HEK293T (cell line): Measurements from ENCODE around the gene CDK8.

Experiments
- CTCF ChIA-PET: fragments of 350-600 bp; formaldehyde crosslinking; extraction: SDS; loops from one replicate; lab custom pipeline; 2021; ENCODE audit warnings: antibody characterized with exemption, inconsistent platforms; lab: Yijun Ruan, JAX
- POLR2A ChIA-PET: fragments of 350-600 bp; formaldehyde crosslinking; extraction: SDS; loops from one replicate; lab custom pipeline; 2020; ENCODE audit warnings: antibody characterized with exemption, inconsistent platforms; lab: Yijun Ruan, JAX
- DNase-seq: peaks from one replicate; pipeline ENCODE4 v3.0.0; 2012; ENCODE audit warnings: mixed read lengths; ENCODE audit errors: extremely low spot score
- ARNT ChIP-seq: fragments of 450-650 bp; IDR thresholded peaks from 2 replicates; pipeline ENCODE4 v1.6.1; 2017; ENCODE audit warnings: mild to moderate bottlenecking
- BHLHE40 ChIP-seq: fragments of 450-650 bp; IDR thresholded peaks from 2 replicates; pipeline ENCODE4 v1.6.1; 2016; ENCODE audit warnings: mild to moderate bottlenecking, moderate library complexity, borderline replicate concordance
- CTBP1 ChIP-seq: fragments of 450-650 bp; IDR thresholded peaks from 2 replicates; pipeline ENCODE4 v1.6.1; 2016; ENCODE audit warnings: borderline replicate concordance
- ELF4 ChIP-seq: fragments of 450-650 bp; IDR thresholded peaks from 2 replicates; pipeline ENCODE4 v1.6.1; 2017; ENCODE audit warnings: antibody characterized with exemption
- FOXA1 ChIP-seq: fragments of 450-650 bp; IDR thresholded peaks from 2 replicates; pipeline ENCODE4 v1.6.1; 2016; ENCODE audit warnings: mild to moderate bottlenecking
- FOXK2 ChIP-seq: fragments of 450-650 bp; IDR thresholded peaks from 2 replicates; pipeline ENCODE4 v1.6.1; 2016; ENCODE audit warnings: mild to moderate bottlenecking
- FOXM1 ChIP-seq: fragments of 450-650 bp; IDR thresholded peaks from 2 replicates; pipeline ENCODE4 v1.6.1; 2017; ENCODE audit warnings: mild to moderate bottlenecking, borderline replicate concordance
- HDGF ChIP-seq: fragments of 450-650 bp; IDR thresholded peaks from 2 replicates; pipeline ENCODE4 v1.6.1; 2017; ENCODE audit warnings: antibody characterized with exemption, borderline replicate concordance
- L3MBTL2 ChIP-seq: fragments of 450-650 bp; conservative IDR thresholded peaks from 2 replicates; pipeline ENCODE4 v1.6.1; 2016; ENCODE audit warnings: mild to moderate bottlenecking
- LEF1 ChIP-seq: fragments of 450-650 bp; IDR thresholded peaks from 2 replicates; pipeline ENCODE4 v1.6.1; 2017; ENCODE audit warnings: mild to moderate bottlenecking, borderline replicate concordance
- NFRKB ChIP-seq: fragments of 450-650 bp; IDR thresholded peaks from 2 replicates; pipeline ENCODE4 v1.6.1; 2016; ENCODE audit warnings: mild to moderate bottlenecking, moderate library complexity
- PKNOX1 ChIP-seq: fragments of 450-650 bp; IDR thresholded peaks from 2 replicates; pipeline ENCODE4 v1.6.1; 2016
- SP1 ChIP-seq: fragments of 450-650 bp; IDR thresholded peaks from 2 replicates; pipeline ENCODE4 v1.6.1; 2017
- SUZ12 ChIP-seq: fragments of 450-650 bp; IDR thresholded peaks from 2 replicates; pipeline ENCODE4 v1.6.1; 2016; ENCODE audit warnings: mild to moderate bottlenecking
- TARDBP ChIP-seq: fragments of 450-650 bp; IDR thresholded peaks from 2 replicates; pipeline ENCODE4 v1.6.1; 2016
- ZNF384 ChIP-seq: fragments of 450-650 bp; IDR thresholded peaks from 2 replicates; pipeline ENCODE4 v1.6.1; 2016

CDK8 gene

GRCh38 chr13:26227166-26227971 lies 26.6 kb upstream of the CDK8 start:
- ChIA-PET CTCF (no interaction called here), POLR2A (no interaction called here)

GRCh38 chr13:26228096-26228495 lies 25.8 kb upstream of the CDK8 start:
- DNase-seq, result no peak
- CTCF ChIA-PET, result no interaction called here
- TF ChIP-seq PKNOX1, result no peak
- no peak for TF ChIP-seq ZNF384
- TF ChIP-seq ELF4, result no peak
- no peak for TF ChIP-seq TARDBP
- TF ChIP-seq FOXM1, result no peak
- no peak for TF ChIP-seq FOXK2
- TF ChIP-seq BHLHE40, result no peak
- POLR2A ChIA-PET, result no interaction called here

More at GRCh38 chr13:26227166-26227971, 26.6 kb upstream of the CDK8 start:
- TF ChIP-seq FOXK2, result no peak
- DNase-seq, result no peak

DNA sequence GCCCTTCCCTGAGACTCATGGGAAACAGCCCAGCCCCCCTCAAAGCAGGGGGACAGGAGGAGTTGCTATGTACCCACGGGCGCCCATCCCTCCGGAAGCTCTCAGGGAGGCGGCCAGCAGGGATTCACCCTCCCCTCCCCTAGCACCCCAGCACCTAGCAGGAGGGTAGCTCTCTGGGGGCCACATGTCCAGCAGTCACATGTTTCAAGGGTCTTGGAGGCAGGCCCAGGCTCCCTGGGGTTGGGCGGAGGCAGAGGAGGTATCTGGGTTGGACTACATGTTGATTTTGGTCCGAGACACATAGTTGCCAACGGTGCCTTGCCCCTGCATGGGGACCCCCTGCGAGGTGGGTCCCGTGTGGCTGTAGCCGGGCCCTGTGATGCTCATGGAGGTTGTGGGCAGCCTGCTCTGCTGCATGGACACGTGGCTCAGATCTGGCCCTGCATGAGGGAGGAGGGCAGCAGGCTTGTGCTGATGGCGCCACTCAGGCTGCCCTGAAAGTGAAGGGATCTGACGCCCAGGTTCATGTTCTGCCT lies 24.8 kb upstream of the CDK8 start:
- DNase-seq, result no peak
- ChIA-PET CTCF (no interaction called here), POLR2A (no interaction called here)
- no peak for TF ChIP-seq FOXK2
- no peak for TF ChIP-seq L3MBTL2
- TF ChIP-seq HDGF, result no peak

- TF ChIP-seq FOXA1 (no peak), TARDBP (no peak), L3MBTL2 (no peak), HDGF (no peak), SP1 (no peak), NFRKB (no peak), ZNF384 (no peak), FOXM1 (no peak), LEF1 (no peak), BHLHE40 (no peak), FOXK2 (no peak), SUZ12 (no peak), PKNOX1 (no peak), ELF4 (no peak), CTBP1 (no peak), ARNT (no peak)
- no peak for DNase-seq
- POLR2A ChIA-PET, result no interaction called here
- CTCF ChIA-PET, result no interaction called here
These were observed 23.2 kb upstream of the CDK8 start for GRCh38 chr13:26230703-26231102.

DNA sequence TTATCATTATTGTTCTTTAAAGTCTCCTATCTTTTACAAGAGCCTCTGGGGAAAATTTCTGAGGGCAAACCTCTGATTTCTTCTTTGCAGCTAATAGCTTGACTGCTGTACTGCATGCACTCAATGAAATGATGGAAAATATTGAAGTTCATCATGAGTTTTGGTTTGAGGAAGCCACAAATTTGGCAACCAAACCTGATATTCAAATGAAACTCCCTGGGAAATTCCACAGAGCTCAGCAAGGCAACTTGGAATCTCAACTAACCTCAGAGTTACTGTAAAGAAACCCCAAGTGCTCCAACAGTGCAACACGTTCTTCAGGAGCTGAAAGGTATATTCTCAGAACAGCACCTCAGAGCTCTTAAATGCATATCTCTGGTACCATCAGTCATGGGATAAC lies 17.6 kb upstream of the CDK8 start:
- TF ChIP-seq FOXA1, result no peak
- no peak for TF ChIP-seq LEF1
- no peak for TF ChIP-seq ARNT
- TF ChIP-seq SP1, result no peak
- TF ChIP-seq NFRKB, result no peak
- no peak for TF ChIP-seq BHLHE40
- no peak for TF ChIP-seq CTBP1
- TF ChIP-seq PKNOX1, result no peak
- no peak for TF ChIP-seq ELF4
- no peak for TF ChIP-seq FOXK2
- no peak for TF ChIP-seq TARDBP
- TF ChIP-seq FOXM1, result no peak
- no peak for TF ChIP-seq SUZ12
- TF ChIP-seq L3MBTL2, result no peak
- TF ChIP-seq HDGF, result no peak
- TF ChIP-seq ZNF384, result no peak
- no peak for DNase-seq
- ChIA-PET CTCF (no interaction called here), POLR2A (interaction anchor here (1.1 kb wide), 1 partner anchor 14 kb away, joined by 5 read pairs; the partner anchor contains the start of gene RNF6)

GRCh38 chr13:26246154-26246553 lies 7.8 kb upstream of the CDK8 start:
- no peak for DNase-seq
- TF ChIP-seq BHLHE40 (no peak), PKNOX1 (no peak), FOXA1 (no peak), L3MBTL2 (no peak), FOXM1 (no peak), LEF1 (no peak), NFRKB (no peak), CTBP1 (no peak)
- ChIA-PET CTCF (no interaction called here), POLR2A (interaction anchor here (0.7 kb wide), 1 partner anchor 24 kb away, joined by 3 read pairs; the partner anchor contains the start of gene RNF6)
